Measurements from ENCODE around the gene LUZP1.

DNA sequence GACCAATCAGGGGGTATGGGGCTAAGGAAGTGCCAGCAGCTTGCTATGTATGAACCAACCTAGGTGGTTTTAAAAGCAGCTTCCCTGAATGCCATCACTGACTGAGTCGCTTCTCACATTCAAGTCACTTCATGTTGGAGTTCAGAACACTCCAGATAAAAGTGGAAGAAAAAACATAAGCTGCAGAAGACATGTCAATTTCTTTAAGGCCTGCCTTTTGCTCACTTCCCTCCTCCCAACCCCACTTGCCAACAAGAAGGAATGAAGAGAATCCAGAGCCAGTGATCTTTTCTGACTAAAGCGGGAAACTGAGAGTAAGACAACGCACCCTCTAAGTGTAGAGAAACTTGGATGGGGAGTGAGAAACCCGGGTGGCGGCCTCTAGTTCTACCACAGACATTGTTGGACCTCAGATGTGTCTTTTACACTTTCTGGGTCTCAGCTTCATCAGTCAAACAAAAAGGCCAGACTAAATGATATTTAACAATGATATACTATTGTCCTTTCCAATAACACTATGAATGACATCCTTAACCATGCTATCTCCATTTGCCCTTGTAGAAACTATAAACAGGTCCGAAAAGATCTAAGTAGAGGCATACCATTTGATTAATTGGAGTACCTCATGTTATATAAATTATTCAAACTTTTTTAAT, 54.1 kb downstream of the LUZP1 start:
- TF ChIP-seq, protein P1, sequence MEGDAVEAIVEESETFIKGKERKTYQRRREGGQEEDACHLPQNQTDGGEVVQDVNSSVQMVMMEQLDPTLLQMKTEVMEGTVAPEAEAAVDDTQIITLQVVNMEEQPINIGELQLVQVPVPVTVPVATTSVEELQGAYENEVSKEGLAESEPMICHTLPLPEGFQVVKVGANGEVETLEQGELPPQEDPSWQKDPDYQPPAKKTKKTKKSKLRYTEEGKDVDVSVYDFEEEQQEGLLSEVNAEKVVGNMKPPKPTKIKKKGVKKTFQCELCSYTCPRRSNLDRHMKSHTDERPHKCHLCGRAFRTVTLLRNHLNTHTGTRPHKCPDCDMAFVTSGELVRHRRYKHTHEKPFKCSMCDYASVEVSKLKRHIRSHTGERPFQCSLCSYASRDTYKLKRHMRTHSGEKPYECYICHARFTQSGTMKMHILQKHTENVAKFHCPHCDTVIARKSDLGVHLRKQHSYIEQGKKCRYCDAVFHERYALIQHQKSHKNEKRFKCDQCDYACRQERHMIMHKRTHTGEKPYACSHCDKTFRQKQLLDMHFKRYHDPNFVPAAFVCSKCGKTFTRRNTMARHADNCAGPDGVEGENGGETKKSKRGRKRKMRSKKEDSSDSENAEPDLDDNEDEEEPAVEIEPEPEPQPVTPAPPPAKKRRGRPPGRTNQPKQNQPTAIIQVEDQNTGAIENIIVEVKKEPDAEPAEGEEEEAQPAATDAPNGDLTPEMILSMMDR (conservative IDR thresholded peaks at IDR 0.05 in 1 of 2, IDR thresholded peaks at IDR 0.05 in 1 of 2; ENCODE audit: extremely low read depth in 1 of 2, insufficient read depth in 1 of 2, low read depth in 1 of 2, low read length in 2 of 2) = no peak
- TF ChIP-seq EZH2 (IDR thresholded peaks at IDR 0.05; ENCODE audit: borderline replicate concordance, low read length) = no peak
